Measurements from ENCODE around the gene PROS1.

GRCh38 chr3:93961026-93961425, 12.7 kb downstream of the PROS1 start:
- TF ChIP-seq CTCF (IDR thresholded peaks at IDR 0.05; ENCODE audit: extremely low read depth in 1 of 2, insufficient read depth in 1 of 2, low read depth in 1 of 2, low read length in 2 of 2) (no peak), EZH2 (IDR thresholded peaks at IDR 0.05; ENCODE audit: borderline replicate concordance, low read depth, low read length, severe bottlenecking) (no peak), JUN (IDR thresholded peaks at IDR 0.05; ENCODE audit: borderline replicate concordance, insufficient read depth, insufficient read length, low read depth) (no peak), FOS (IDR thresholded peaks at IDR 0.05; ENCODE audit: borderline replicate concordance, insufficient read depth, low read length) (no peak), POLR2A (IDR thresholded peaks at IDR 0.05; ENCODE audit: low read depth, low read length) (no peak)
